Fibroblast of skin of left quadriceps (primary cell): ENCODE results near the gene ANO7.
A peak's percentile ranks its signal among the peaks of the same experiment; 100 is the strongest.

Experiments
- DNase-seq, 2 experiments: peaks; one replicate each; pipeline ENCODE4 v3.0.0-alpha.2; 2013; ENCODE audit warnings: low read depth in 2 of 2

ANO7 gene

GRCh38 chr2:241156971-241157441 is 31.5 kb upstream of the ANO7 start:
- DNase-seq, result no peak

GRCh38 chr2:241157841-241158545 is 30.5 kb upstream of the ANO7 start:
- DNase-seq, result no peak

- DNase-seq, result no peak
Measured at GRCh38 chr2:241158546-241158900, 30.0 kb upstream of the ANO7 start.

- no peak for DNase-seq
Measured at GRCh38 chr2:241159116-241159515, 29.4 kb upstream of the ANO7 start.

- DNase-seq, result no peak
Measured at GRCh38 chr2:241160318-241160717, 28.2 kb upstream of the ANO7 start.

- peak in 1 of 2 experiments; percentile 21 for DNase-seq
Measured at GRCh38 chr2:241161646-241162281, 26.7 kb upstream of the ANO7 start.

GRCh38 chr2:241163601-241164118 is 24.8 kb upstream of the ANO7 start:
- no peak for DNase-seq

- DNase-seq, result no peak
Measured at GRCh38 chr2:241168366-241168765, 20.1 kb upstream of the ANO7 start.

- no peak for DNase-seq
Measured at GRCh38 chr2:241173557-241173956, 14.9 kb upstream of the ANO7 start.

- no peak for DNase-seq
Measured at GRCh38 chr2:241177526-241178334, 10.7 kb upstream of the ANO7 start.

GRCh38 chr2:241178961-241179360 is 9.5 kb upstream of the ANO7 start:
- no peak for DNase-seq

GRCh38 chr2:241179899-241180298 is 8.6 kb upstream of the ANO7 start:
- no peak for DNase-seq

GRCh38 chr2:241180495-241180894 is 8.0 kb upstream of the ANO7 start:
- no peak for DNase-seq

- DNase-seq, result no peak
Measured at GRCh38 chr2:241182126-241182525, 6.4 kb upstream of the ANO7 start.

GRCh38 chr2:241182531-241183133 is 5.8 kb upstream of the ANO7 start:
- no peak for DNase-seq

GRCh38 chr2:241183221-241183620 is 5.3 kb upstream of the ANO7 start:
- no peak for DNase-seq

- DNase-seq, result no peak
Measured at GRCh38 chr2:241184901-241185300, 3.6 kb upstream of the ANO7 start.

GRCh38 chr2:241185961-241186360 is 2.5 kb upstream of the ANO7 start:
- DNase-seq, result no peak

- no peak for DNase-seq
Measured at GRCh38 chr2:241187101-241187917, 1.2 kb upstream of the ANO7 start.

- no peak for DNase-seq
Measured at GRCh38 chr2:241187918-241188234, 601 bp upstream of the ANO7 start.

- no peak for DNase-seq
Measured at GRCh38 chr2:241189093-241189855, 797 bp downstream of the ANO7 start.
